Upper lobe of left lung (tissue), 6 donors: Measurements from ENCODE around the gene COL6A1. TPM values are rescaled to one million over a fixed set of nuclear protein-coding genes. Genes with fewer than 3 reads are reported as not detected.

ENCODE experiments used
- ATAC-seq, 2 donors: fragments of 200-7000 bp; cut with Tn5 transposase; one replicate each; pipeline ENCODE4 v1.9.1; 2022; ENCODE audit warnings: mild to moderate bottlenecking in 2 of 2, moderate library complexity in 2 of 2; ENCODE audit not compliant: low FRiP score in 2 of 2
- DNase-seq, 2 donors: peaks; one replicate each; pipeline ENCODE4 v3.0.0-alpha.2; 2019 to 2020
- H3K27ac ChIP-seq, 4 donors: fragments of 200-600 bp; sonication (generic); one replicate each; pipeline ENCODE4 v1.5.1; 2016 to 2019
- H3K27me3 ChIP-seq, 4 donors: fragments of 200-600 bp; sonication (generic); one replicate each; pipeline ENCODE4 v1.5.1; 2017 to 2019
- H3K36me3 ChIP-seq, 4 donors: fragments of 200-600 bp; sonication (generic); one replicate each; pipeline ENCODE4 v1.5.1; 2016 to 2019
- H3K4me1 ChIP-seq, 4 donors: fragments of 200-600 bp; sonication (generic); one replicate each; pipeline ENCODE4 v1.5.1; 2018 to 2019
- H3K4me3 ChIP-seq, 4 donors: fragments of 200-600 bp; sonication (generic); one replicate each; pipeline ENCODE4 v1.5.1; 2017 to 2019; ENCODE audit warnings: mild to moderate bottlenecking in 2 of 4, moderate library complexity in 1 of 4
- H3K9me3 ChIP-seq, 4 donors: fragments of 200-600 bp; sonication (generic); one replicate each; pipeline ENCODE4 v1.5.1; 2018 to 2019
- CTCF ChIP-seq, 6 experiments: fragments of 450-650 bp in 4 of 6; fragments of 200-600 bp in 2 of 6; sonication (generic) in 2 of 6; IDR thresholded peaks; one replicate each; pipeline ENCODE4 v1.5.1; 2016 to 2019; ENCODE audit warnings: antibody characterized with exemption in 6 of 6
- EP300 ChIP-seq, 4 donors: sonication (generic); formaldehyde crosslinking; IDR thresholded peaks; one replicate each; pipeline ENCODE4 v1.5.1; 2017; ENCODE audit warnings: antibody characterized with exemption in 4 of 4, control low read depth in 2 of 4
- POLR2A ChIP-seq, 4 donors: fragments of 450-650 bp; IDR thresholded peaks; one replicate each; pipeline ENCODE4 v1.5.1; 2016 to 2017; ENCODE audit warnings: antibody characterized with exemption in 4 of 4, mild to moderate bottlenecking in 2 of 4
- POLR2AphosphoS5 ChIP-seq, 2 donors: sonication (generic); formaldehyde crosslinking; IDR thresholded peaks; one replicate each; pipeline ENCODE4 v1.5.1; 2017; ENCODE audit warnings: antibody characterized with exemption in 2 of 2
- WGBS, 2 donors: methylation state at CpG; one replicate each; pipeline ENCODE4 v1.1.5; 2017 to 2018; 5-methylcytosine and 5-hydroxymethylcytosine counted together
- total RNA-seq, 6 donors: library from RNA; depleted of rRNA in 4 of 6; stranded (reverse); fragments of >200 nt in 4 of 6; gene quantifications; one replicate each; pipeline versions ENCODE4 v1.1.0 to v1.2.1, GENCODE V29; 2016 to 2021
- donor health status: DM: no; HTN: no; CAD: no; lungs with moderate emphysema.
- donor health status: DM: no; HTN: yes; CAD: no; lungs with severe emphysema.

The COL6A1 gene
- total RNA-seq, 6 donors from 2014 or later = 61.9 to 351 (median 205) TPM

DNA sequence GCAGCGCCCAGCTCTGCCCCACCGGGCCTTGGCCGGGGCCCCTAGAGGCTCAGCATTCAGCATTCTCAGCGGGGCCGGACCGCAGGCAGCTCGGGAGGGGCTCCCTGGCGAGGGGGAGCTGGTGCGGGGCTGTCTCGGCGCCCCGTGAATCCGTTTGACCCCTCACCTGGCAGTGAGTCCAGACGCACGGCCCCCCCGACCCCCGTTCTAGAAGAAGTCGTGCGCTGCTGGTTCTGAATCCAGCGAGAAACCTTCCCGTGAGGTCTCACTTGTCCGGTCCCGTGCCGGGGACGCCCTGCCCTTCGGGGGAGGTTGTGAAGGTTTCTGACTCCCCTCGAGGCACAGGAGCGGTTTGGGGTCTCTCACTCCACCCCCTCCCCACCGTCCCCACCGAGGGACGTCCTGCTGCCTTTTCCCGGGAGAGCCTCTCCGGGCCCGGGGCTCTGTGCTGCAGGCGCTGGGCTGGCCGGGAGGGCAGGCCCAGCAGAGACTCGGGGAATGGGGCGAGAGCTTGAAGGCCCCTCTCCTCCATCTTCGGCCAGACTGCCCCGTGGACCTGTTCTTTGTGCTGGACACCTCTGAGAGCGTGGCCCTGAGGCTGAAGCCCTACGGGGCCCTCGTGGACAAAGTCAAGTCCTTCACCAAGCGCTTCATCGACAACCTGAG, 655 bp downstream of the COL6A1 start:
- WGBS, 2 donors = 37% methylated on average over 19 of the region's 45 CpGs; no CpG with 5 or more reads in 1 of the 2 donors
- DNase-seq (peak in 1 of 2 donors; percentile 73), ATAC-seq (peak in 1 of 2 donors; percentile 1)
- TF ChIP-seq EP300 (IDR thresholded peaks at IDR 0.05) (no peak), POLR2AphosphoS5 (IDR thresholded peaks at IDR 0.05) (no peak), POLR2A (IDR thresholded peaks at IDR 0.05) (no peak), CTCF (IDR thresholded peaks at IDR 0.05) (no peak)
- H3K4me1 ChIP-seq = peaks cover 5 to 17% (median 15%) of the 10 kb centered on the region in 4 donors
- H3K27ac ChIP-seq = peak overlapping the region; percentile 41 to 81 (median 76)
- H3K9me3 ChIP-seq = no peaks in the 10 kb centered on the region
- peaks cover 0 to 20% (median 11%) of the 10 kb centered on the region in 4 donors for H3K36me3 ChIP-seq
- peaks cover 0 to 5% (median 0%) of the 10 kb centered on the region in 4 donors for H3K27me3 ChIP-seq
- peak overlapping the region; percentile 51 to 83 (median 80) for H3K4me3 ChIP-seq

DNA sequence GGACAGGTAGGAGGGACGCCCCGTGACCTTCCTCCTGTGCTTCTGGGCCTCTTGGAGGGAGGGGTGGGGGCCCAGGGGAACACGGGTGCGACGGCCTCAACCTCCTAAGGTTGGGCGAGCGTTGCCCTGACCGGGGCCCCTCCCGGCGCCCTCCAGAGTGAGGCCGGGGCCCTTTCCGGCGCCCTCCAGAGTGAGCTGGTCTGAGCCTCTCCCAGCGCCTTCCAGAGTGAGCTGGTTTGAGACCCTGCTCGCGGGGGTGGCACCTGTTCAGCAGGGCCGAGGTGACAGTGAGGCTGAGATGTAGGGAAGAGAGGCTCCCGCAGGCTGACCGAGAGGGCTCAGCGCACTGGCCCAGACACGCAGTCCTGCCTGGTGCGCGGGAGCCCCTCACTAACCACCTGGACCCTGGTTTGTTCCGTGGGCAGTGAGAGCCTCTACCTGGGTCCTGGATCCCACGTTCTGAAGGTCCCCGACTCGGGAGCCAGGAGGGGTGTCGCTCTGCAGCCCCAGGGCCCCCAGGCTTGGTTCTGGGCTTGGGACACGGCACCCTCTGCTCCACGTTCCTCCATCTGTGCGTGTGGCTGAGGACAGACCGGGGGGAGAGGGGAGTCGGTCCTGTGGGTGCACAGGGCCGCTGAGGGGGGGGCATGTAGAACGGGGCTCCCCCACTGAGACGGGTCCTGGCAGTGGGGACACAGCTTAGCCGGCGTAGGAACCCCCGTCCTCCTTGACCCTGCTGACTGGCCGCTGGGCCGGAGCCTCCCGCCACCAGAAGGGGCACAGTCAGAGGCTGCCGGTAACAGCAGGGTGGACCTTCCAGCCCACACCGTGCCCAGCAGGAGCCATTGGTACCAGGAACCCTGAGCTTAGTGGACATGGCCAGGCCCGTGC, 1.4 kb downstream of the COL6A1 start:
- TF ChIP-seq POLR2AphosphoS5 (IDR thresholded peaks at IDR 0.05) (no peak), POLR2A (IDR thresholded peaks at IDR 0.05) (no peak), EP300 (IDR thresholded peaks at IDR 0.05) (no peak), CTCF (IDR thresholded peaks at IDR 0.05) (no peak)
- Histone ChIP-seq H3K27me3 (peaks cover 0 to 5% (median 0%) of the 10 kb centered on the region in 4 donors), H3K4me3 (peak overlapping the region; percentile 51 to 83 (median 80)), H3K36me3 (peaks cover 0 to 23% (median 13%) of the 10 kb centered on the region in 4 donors), H3K27ac (peak overlapping the region; percentile 5 to 81 (median 76)), H3K9me3 (no peaks in the 10 kb centered on the region), H3K4me1 (peaks cover 5 to 17% (median 15%) of the 10 kb centered on the region in 4 donors)
- 83 to 84% methylated on average over 10 to 30 of the region's 45 CpGs for WGBS, 2 donors
- peak in 1 of 2 donors; percentile 1 for ATAC-seq
- DNase-seq = peak in 1 of 2 donors; percentile 81

DNA sequence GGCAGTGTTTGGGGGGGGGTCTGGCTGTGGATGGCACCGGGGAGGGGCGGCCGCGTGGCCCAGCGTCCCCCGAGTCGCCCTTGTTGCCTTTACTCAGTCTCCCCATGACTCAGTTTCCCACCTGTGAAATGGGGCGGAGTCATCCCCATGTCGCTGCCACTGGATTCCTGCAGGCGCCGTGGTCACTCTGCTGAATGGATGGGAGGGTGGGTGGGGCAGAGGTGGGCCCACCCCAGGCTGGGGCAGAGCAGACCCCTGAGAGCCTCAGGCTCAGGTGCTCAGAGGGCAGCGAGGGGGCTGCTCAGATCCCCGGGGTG, 2.0 kb downstream of the COL6A1 start:
- TF ChIP-seq EP300 (IDR thresholded peaks at IDR 0.05) (no peak), POLR2A (IDR thresholded peaks at IDR 0.05) (no peak), POLR2AphosphoS5 (IDR thresholded peaks at IDR 0.05) (no peak), CTCF (IDR thresholded peaks at IDR 0.05) (no peak)
- peak overlapping the region in 3 of 4 donors; percentile 34 to 81 (median 80) for H3K27ac ChIP-seq
- WGBS, 2 donors = 86% methylated on average over 13 of the region's 13 CpGs; no CpG with 5 or more reads in 1 of the 2 donors

DNA sequence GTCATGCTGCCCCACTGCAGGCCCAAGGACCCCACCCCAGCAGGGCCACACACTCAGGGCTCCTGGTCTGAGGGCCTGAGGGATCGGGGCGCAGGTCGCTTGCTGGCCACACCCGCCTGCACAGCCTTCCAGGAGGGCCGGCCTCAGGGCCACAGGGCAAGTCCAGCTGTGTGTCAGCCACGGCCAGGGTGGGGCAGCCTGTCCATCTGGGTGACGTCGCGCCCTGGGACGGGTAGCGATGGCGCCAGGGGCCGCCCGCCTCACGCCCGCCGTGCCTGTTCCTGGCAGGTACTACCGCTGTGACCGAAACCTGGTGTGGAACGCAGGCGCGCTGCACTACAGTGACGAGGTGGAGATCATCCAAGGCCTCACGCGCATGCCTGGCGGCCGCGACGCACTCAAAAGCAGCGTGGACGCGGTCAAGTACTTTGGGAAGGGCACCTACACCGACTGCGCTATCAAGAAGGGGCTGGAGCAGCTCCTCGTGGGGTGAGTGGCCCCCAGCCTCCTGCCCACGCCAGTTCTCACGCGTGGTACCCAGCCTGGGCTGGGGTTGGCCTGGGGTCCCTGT, 2.5 kb downstream of the COL6A1 start:
- ATAC-seq (peak in 1 of 2 donors; percentile 45), DNase-seq (peak in 1 of 2 donors; percentile 87)
- Histone ChIP-seq H3K4me1 (peaks cover 5 to 17% (median 15%) of the 10 kb centered on the region in 4 donors), H3K27ac (peak overlapping the region in 3 of 4 donors; percentile 34 to 81 (median 80)), H3K27me3 (peaks cover 0 to 5% (median 0%) of the 10 kb centered on the region in 4 donors), H3K9me3 (no peaks in the 10 kb centered on the region), H3K4me3 (peak overlapping the region in 3 of 4 donors; percentile 51 to 81 (median 78)), H3K36me3 (peaks cover 0 to 27% (median 13%) of the 10 kb centered on the region in 4 donors)
- TF ChIP-seq CTCF (IDR thresholded peaks at IDR 0.05) = no peak
- WGBS, 2 donors = 94 to 98% methylated on average over 16 to 33 of the region's 38 CpGs

More for the DNA sequence above, 2.0 kb downstream of the COL6A1 start:
- Histone ChIP-seq H3K4me1 (peaks cover 5 to 17% (median 15%) of the 10 kb centered on the region in 4 donors), H3K9me3 (no peaks in the 10 kb centered on the region), H3K4me3 (peak overlapping the region in 3 of 4 donors; percentile 51 to 81 (median 78)), H3K36me3 (peaks cover 0 to 23% (median 13%) of the 10 kb centered on the region in 4 donors), H3K27me3 (peaks cover 0 to 5% (median 0%) of the 10 kb centered on the region in 4 donors)
- ATAC-seq (no peak), DNase-seq (peak in 1 of 2 donors; percentile 72)
